GM18502 (cell line): ENCODE results near the gene UNCX.
"Not testable (repeated sequence)": the region's sequence is repeated elsewhere in the genome, so short reads cannot be mapped to it uniquely, and the experiment has no call there.

Experiments
- ATAC-seq: cut with Tn5 transposase; IDR thresholded peaks from one replicate; pipeline ENCODE4 v1.9.1; 2021; ENCODE audit warnings: mild to moderate bottlenecking; ENCODE audit not compliant: unreplicated experiment, poor library complexity

UNCX gene

GRCh38 chr7:1254281-1255079, 21.8 kb downstream of the UNCX start:
- ATAC-seq = no peak

- ATAC-seq = no peak
These were observed 22.6 kb downstream of the UNCX start for GRCh38 chr7:1255080-1255816.

GRCh38 chr7:1255817-1256340, 23.2 kb downstream of the UNCX start:
- ATAC-seq = no peak

GRCh38 chr7:1256621-1257020, 23.9 kb downstream of the UNCX start:
- ATAC-seq = no peak

- ATAC-seq = no peak
These were observed 24.5 kb downstream of the UNCX start for GRCh38 chr7:1257221-1257620.

- no peak for ATAC-seq
These were observed 25.2 kb downstream of the UNCX start for GRCh38 chr7:1257863-1258262.

- ATAC-seq = no peak
These were observed 27.1 kb downstream of the UNCX start for GRCh38 chr7:1259621-1260243.

- no peak for ATAC-seq
These were observed 27.6 kb downstream of the UNCX start for GRCh38 chr7:1260244-1260635.

GRCh38 chr7:1261036-1261435, 28.4 kb downstream of the UNCX start:
- ATAC-seq = not testable (repeated sequence)

GRCh38 chr7:1262441-1262840, 29.8 kb downstream of the UNCX start:
- no peak for ATAC-seq

GRCh38 chr7:1263391-1263951, 30.8 kb downstream of the UNCX start:
- ATAC-seq = no peak

- ATAC-seq = no peak
These were observed 31.9 kb downstream of the UNCX start for GRCh38 chr7:1264345-1265280.

GRCh38 chr7:1267016-1267900, 34.6 kb downstream of the UNCX start:
- ATAC-seq = no peak

GRCh38 chr7:1268076-1268815, 35.6 kb downstream of the UNCX start:
- ATAC-seq = no peak

- no peak for ATAC-seq
These were observed 36.2 kb downstream of the UNCX start for GRCh38 chr7:1268866-1269265.

- ATAC-seq = no peak
These were observed 36.7 kb downstream of the UNCX start for GRCh38 chr7:1269336-1269890.

GRCh38 chr7:1270181-1270580, 37.5 kb downstream of the UNCX start:
- no peak for ATAC-seq

GRCh38 chr7:1271046-1271445, 38.4 kb downstream of the UNCX start:
- ATAC-seq = no peak
